Activated B cell treated with CpG ODN at 0.5 μM for 24 hours (primary cell): Measurements from ENCODE around the gene TBXA2R. TPM values are rescaled to one million over a fixed set of nuclear protein-coding genes. Genes with fewer than 3 reads are reported as not detected.
"Not testable (repeated sequence)": the region's sequence is repeated elsewhere in the genome, so short reads cannot be mapped to it uniquely, and the experiment has no call there.

ENCODE experiments used
- ATAC-seq: fragments of 200-7000 bp; cut with Tn5 transposase; one replicate; pipeline ENCODE4 v1.10.0; 2021; ENCODE audit warnings: low read depth, mild to moderate bottlenecking, moderate library complexity
- CTCF ChIA-PET: fragments of 350-600 bp; sonication (Branson Sonifier 250); formaldehyde crosslinking; loops from one replicate; lab custom pipeline; 2021; ENCODE audit warnings: antibody characterized with exemption; lab: Charles Lee
- POLR2A ChIA-PET: fragments of 350-600 bp; sonication (Branson Sonifier 250); formaldehyde crosslinking; loops from one replicate; lab custom pipeline; 2021; ENCODE audit warnings: antibody characterized with exemption; lab: Charles Lee
- DNase-seq: peaks from one replicate; pipeline ENCODE4 v3.0.0; 2022
- H3K27ac Mint-ChIP-seq: one replicate; pipeline ENCODE4 v1.8.0; 2020; ENCODE audit warnings: mixed read lengths
- H3K27me3 Mint-ChIP-seq: one replicate; pipeline ENCODE4 v1.8.0; 2021; ENCODE audit warnings: mixed read lengths
- H3K36me3 Mint-ChIP-seq: one replicate; pipeline ENCODE4 v1.8.0; 2021; ENCODE audit warnings: low read depth, mixed read lengths
- H3K4me1 Mint-ChIP-seq: one replicate; pipeline ENCODE4 v1.8.0; 2021; ENCODE audit warnings: mixed read lengths
- H3K4me3 Mint-ChIP-seq: one replicate; pipeline ENCODE4 v1.8.0; 2020; ENCODE audit warnings: mild to moderate bottlenecking, mixed read lengths
- H3K9me3 Mint-ChIP-seq: one replicate; pipeline ENCODE4 v1.8.0; 2020; ENCODE audit warnings: mixed read lengths
- CTCF ChIP-seq: fragments of 200-600 bp; IDR thresholded peaks from one replicate; pipeline ENCODE4 v1.8.0; 2022; ENCODE audit warnings: antibody characterized with exemption, mild to moderate bottlenecking
- intact Hi-C: fragments of 100-400 bp; cut with micrococcal nuclease; formaldehyde crosslinking; loops from one replicate; pipeline ENCODE4 v1.15.1; 2024
- total RNA-seq: library from RNA; stranded (reverse); gene quantifications from 2 replicates; pipeline ENCODE4 v1.2.3, GENCODE V29; 2022

Gene TBXA2R
- total RNA-seq, 1 donor from 2014 or later, result 0.47 TPM

DNA sequence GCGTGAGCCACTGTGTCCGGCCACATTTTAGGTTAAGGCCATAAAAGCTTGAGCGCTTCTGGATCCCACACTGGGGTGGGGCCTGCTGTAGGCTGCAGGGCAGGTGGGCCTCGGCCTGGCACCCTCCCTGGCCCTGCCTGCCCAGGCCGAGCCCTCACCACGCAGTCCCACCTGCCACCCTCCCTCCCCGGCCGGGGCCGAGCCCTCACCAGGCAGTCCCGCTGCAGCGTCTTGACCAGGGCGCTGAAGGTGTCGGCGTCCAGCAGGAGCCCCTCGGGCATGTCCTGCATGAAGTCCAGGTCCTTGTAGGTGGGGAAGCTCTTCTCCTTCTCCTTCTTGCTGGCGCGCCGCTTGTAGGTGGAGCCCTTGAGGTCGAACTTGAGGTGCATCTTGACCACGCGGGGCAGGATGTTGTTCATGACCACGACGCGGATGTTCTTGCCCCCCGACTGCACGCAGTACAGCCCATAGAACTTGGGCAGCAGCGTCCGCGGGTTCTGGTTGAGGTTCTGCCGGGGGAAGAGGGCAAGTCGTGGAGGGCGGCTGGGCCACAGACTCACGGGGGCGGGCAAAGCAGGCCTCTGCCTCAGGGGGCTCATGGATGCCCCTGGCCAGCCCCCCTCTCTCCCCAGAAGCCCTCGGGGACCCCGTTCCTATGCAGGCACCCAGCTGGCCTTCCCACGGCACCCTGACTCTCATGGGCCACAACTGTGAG is 46.6 kb upstream of the TBXA2R start:
- H3K4me3 Mint-ChIP-seq, result no peak overlapping the region
- ATAC-seq (no peak), DNase-seq (no peak)
- TF ChIP-seq CTCF, result no peak
- peaks cover 37% of the 10 kb centered on the region for H3K36me3 Mint-ChIP-seq
- peaks cover 4% of the 10 kb centered on the region for H3K4me1 Mint-ChIP-seq
- ChIA-PET CTCF (no interaction called here), POLR2A (interaction anchor here (0.5 kb wide), 1 partner anchor 331 kb away, joined by 3 read pairs; no protein-coding TSS in a partner anchor)
- H3K27ac Mint-ChIP-seq, result no peak overlapping the region
- no peaks in the 10 kb centered on the region for H3K27me3 Mint-ChIP-seq
- intact Hi-C loops, result no loop called here
- H3K9me3 Mint-ChIP-seq, result no peaks in the 10 kb centered on the region

DNA sequence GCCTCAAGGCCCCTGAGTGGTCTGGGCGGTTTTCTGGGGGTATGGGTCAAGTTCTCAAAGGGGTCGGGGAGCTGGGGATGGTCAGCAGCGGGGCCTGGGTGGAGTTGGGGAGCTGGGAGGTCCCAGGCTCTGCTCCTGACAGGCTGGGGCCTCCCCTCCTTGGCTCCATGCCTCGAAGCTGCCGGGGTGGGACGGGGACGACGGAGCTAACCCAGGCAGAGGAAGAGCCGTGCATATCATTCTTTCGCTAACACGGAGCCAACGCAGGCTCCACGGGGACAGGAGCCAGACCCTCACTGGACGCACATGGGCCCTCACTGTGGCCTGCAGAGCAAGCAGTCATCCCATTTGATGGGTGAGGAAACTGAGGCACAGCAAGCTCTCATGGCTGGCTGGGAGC is 45.7 kb upstream of the TBXA2R start:
- H3K4me1 Mint-ChIP-seq, result peaks cover 4% of the 10 kb centered on the region
- H3K27ac Mint-ChIP-seq, result no peak overlapping the region
- no peak for ATAC-seq
- H3K4me3 Mint-ChIP-seq, result no peak overlapping the region
- no peaks in the 10 kb centered on the region for H3K27me3 Mint-ChIP-seq
- no peaks in the 10 kb centered on the region for H3K9me3 Mint-ChIP-seq
- POLR2A ChIA-PET, result no interaction called here
- intact Hi-C loops, result no loop called here
- peaks cover 29% of the 10 kb centered on the region for H3K36me3 Mint-ChIP-seq
- TF ChIP-seq CTCF, result no peak
- CTCF ChIA-PET, result no interaction called here
- DNase-seq, result no peak

DNA sequence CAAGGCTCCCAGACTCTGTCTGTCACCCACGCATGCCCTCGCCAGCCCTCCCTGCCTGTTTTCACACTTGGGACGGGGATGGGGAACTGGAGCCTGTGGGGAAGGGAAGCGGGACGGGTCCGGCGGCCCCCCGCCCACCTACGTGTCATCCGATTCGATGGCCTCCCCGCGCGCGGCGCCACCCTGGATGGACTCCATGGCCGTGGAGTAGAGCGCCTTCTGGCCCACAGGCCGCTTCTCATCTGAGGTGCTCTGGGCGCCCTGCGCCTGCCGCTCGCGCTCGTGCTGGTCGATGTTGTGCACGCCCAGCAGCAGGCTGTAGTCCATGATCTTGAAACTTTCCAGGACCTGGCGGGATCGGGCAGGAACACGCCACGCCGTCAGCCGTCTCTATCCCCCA is 45.0 kb upstream of the TBXA2R start:
- Mint-ChIP-seq H3K4me1 (peaks cover 4% of the 10 kb centered on the region), H3K9me3 (no peaks in the 10 kb centered on the region), H3K27me3 (no peaks in the 10 kb centered on the region), H3K27ac (no peak overlapping the region), H3K4me3 (no peak overlapping the region), H3K36me3 (peaks cover 23% of the 10 kb centered on the region)
- ATAC-seq (no peak), DNase-seq (no peak)
- intact Hi-C loops, result no loop called here
- TF ChIP-seq CTCF, result no peak
- POLR2A ChIA-PET, result no interaction called here
- CTCF ChIA-PET, result no interaction called here

DNA sequence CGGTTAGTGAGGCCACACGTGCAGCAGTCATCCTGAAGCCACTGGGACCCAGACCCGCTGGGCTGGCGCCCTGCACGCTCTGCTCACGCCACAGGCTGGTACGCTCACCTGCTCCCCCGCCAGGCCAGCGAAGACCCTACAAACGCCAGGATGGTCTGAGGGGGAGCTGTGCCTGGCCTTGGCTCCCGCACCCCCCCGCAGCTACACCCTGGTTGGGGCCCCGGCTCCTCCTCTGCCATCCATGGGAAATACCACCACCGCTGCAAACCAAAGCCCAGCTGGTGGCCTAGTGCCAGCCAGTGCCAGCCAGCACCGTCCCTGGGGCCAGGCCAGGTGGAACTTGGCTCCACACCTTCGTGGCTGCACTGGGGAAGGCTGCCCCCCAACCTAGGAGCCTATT is 43.2 kb upstream of the TBXA2R start:
- H3K27ac Mint-ChIP-seq, result no peak overlapping the region
- no peak overlapping the region for H3K4me3 Mint-ChIP-seq
- no peak for TF ChIP-seq CTCF
- no peaks in the 10 kb centered on the region for H3K4me1 Mint-ChIP-seq
- DNase-seq, result no peak
- POLR2A ChIA-PET, result no interaction called here
- CTCF ChIA-PET, result no interaction called here
- H3K36me3 Mint-ChIP-seq, result peaks cover 29% of the 10 kb centered on the region
- no peaks in the 10 kb centered on the region for H3K9me3 Mint-ChIP-seq
- H3K27me3 Mint-ChIP-seq, result no peaks in the 10 kb centered on the region
- intact Hi-C loops, result no loop called here
- ATAC-seq, result no peak

GRCh38 chr19:3648037-3648905 is 41.6 kb upstream of the TBXA2R start:
- DNase-seq (no peak), ATAC-seq (no peak)
- ChIA-PET POLR2A (no interaction called here), CTCF (no interaction called here)
- Mint-ChIP-seq H3K27me3 (no peaks in the 10 kb centered on the region), H3K9me3 (no peaks in the 10 kb centered on the region), H3K27ac (no peak overlapping the region), H3K36me3 (peaks cover 34% of the 10 kb centered on the region), H3K4me1 (no peaks in the 10 kb centered on the region), H3K4me3 (no peak overlapping the region)
- no peak for TF ChIP-seq CTCF
- intact Hi-C loops, result no loop called here

- H3K27ac Mint-ChIP-seq, intact Hi-C loops, H3K27me3 Mint-ChIP-seq, H3K4me1 Mint-ChIP-seq, ATAC-seq, POLR2A ChIA-PET, H3K9me3 Mint-ChIP-seq, DNase-seq, H3K4me3 Mint-ChIP-seq, CTCF ChIA-PET: not testable (repeated sequence)
- H3K36me3 Mint-ChIP-seq, result peaks cover 34% of the 10 kb centered on the region
These were observed 40.4 kb upstream of the TBXA2R start for GRCh38 chr19:3647102-3647501.
